HG03354 (cell line): ENCODE measurements around the gene COL7A1.

Experiments
- ATAC-seq: cut with Tn5 transposase; IDR thresholded peaks from one replicate; pipeline ENCODE4 v1.9.1; 2021; ENCODE audit warnings: mild to moderate bottlenecking; ENCODE audit not compliant: unreplicated experiment, poor library complexity, severe bottlenecking

The COL7A1 gene

GRCh38 chr3:48594417-48595049 is 596 bp downstream of the COL7A1 start:
- ATAC-seq: no peak

GRCh38 chr3:48593337-48593736 is 1.8 kb downstream of the COL7A1 start:
- no peak for ATAC-seq

- ATAC-seq: no peak
Observed at GRCh38 chr3:48592519-48593087, 2.5 kb downstream of the COL7A1 start.

- ATAC-seq: no peak
Observed at GRCh38 chr3:48591886-48592518, 3.1 kb downstream of the COL7A1 start.

- no peak for ATAC-seq
Observed at GRCh38 chr3:48591436-48591835, 3.7 kb downstream of the COL7A1 start.

- no peak for ATAC-seq
Observed at GRCh38 chr3:48588230-48588629, 6.9 kb downstream of the COL7A1 start.

- no peak for ATAC-seq
Observed at GRCh38 chr3:48587686-48588085, 7.4 kb downstream of the COL7A1 start.

- no peak for ATAC-seq
Observed at GRCh38 chr3:48585411-48585810, 9.7 kb downstream of the COL7A1 start.

GRCh38 chr3:48584836-48585235 is 10.3 kb downstream of the COL7A1 start:
- ATAC-seq: no peak

- no peak for ATAC-seq
Observed at GRCh38 chr3:48581621-48582481, 13.3 kb downstream of the COL7A1 start.

GRCh38 chr3:48576647-48577046 is 18.5 kb downstream of the COL7A1 start:
- no peak for ATAC-seq

- ATAC-seq: no peak
Observed at GRCh38 chr3:48575366-48575765, 19.8 kb downstream of the COL7A1 start.

GRCh38 chr3:48573973-48574585 is 21.1 kb downstream of the COL7A1 start:
- ATAC-seq: no peak

- ATAC-seq: no peak
Observed at GRCh38 chr3:48572517-48572916, 22.6 kb downstream of the COL7A1 start.

- ATAC-seq: no peak
Observed at GRCh38 chr3:48571938-48572337, 23.2 kb downstream of the COL7A1 start.

- ATAC-seq: no peak
Observed at GRCh38 chr3:48569808-48570450, 25.2 kb downstream of the COL7A1 start.

- no peak for ATAC-seq
Observed at GRCh38 chr3:48569400-48569799, 25.7 kb downstream of the COL7A1 start.

GRCh38 chr3:48568476-48568875 is 26.7 kb downstream of the COL7A1 start:
- no peak for ATAC-seq

- no peak for ATAC-seq
Observed at GRCh38 chr3:48567500-48567899, 27.6 kb downstream of the COL7A1 start.

- ATAC-seq: no peak
Observed at GRCh38 chr3:48567090-48567489, 28.0 kb downstream of the COL7A1 start.
